GM19397 (cell line): ENCODE data around the gene TMBIM1.
A peak's percentile ranks its signal among the peaks of the same experiment; 100 is the strongest.
"Not testable (repeated sequence)": the region's sequence is repeated elsewhere in the genome, so short reads cannot be mapped to it uniquely, and the experiment has no call there.

Experiments
- ATAC-seq: cut with Tn5 transposase; IDR thresholded peaks from one replicate; pipeline ENCODE4 v1.9.1; 2021; ENCODE audit warnings: mild to moderate bottlenecking, moderate library complexity; ENCODE audit not compliant: unreplicated experiment

TMBIM1 gene

DNA sequence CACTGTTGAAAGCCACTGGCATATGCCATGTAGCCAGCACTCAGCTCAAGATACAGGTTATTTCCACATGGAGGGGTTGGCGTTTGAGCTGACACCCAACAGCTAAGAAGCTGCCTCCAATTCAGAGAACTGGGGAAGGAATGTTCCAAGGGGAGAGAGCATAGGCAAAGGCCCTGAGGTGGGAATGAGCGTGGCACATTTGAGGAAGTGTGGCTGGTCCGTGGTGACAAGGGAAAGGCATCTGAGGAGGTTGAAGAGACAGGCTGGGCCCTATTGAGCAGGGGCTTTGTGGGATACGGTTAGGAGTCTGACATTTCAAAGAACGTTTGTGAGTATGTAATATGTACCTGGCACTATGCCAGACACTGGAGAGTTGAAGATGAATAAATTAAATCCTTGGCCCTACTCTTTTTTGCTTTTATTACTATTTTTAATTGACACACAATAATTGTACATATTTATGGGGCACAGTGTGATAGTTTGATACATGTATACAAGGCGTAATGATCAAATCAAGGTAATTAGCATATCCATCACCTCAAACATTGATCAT is 27.6 kb upstream of the TMBIM1 start:
- no peak for ATAC-seq

- ATAC-seq: no peak
These were observed 25.9 kb upstream of the TMBIM1 start for GRCh38 chr2:218318241-218318640.

DNA sequence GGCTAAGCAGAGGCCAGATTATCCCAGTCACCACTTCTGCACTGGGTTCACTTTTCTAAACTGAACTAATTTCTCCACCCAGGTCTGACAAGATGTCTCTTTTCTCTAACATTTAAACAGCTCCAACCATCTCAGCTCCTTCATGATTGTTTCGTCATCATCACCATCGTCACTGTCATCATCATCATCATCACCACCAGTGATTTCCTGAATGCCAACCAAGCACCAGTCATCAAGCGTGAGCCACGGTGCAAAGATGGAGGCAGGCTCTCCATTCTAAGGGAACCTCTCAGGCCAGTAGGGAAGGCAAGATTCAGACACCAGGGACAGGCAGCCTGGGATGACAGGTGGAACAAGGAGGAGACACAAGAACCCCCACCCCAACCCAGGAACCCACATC is 25.5 kb upstream of the TMBIM1 start:
- no peak for ATAC-seq

- no peak for ATAC-seq
These were observed 25.0 kb upstream of the TMBIM1 start for GRCh38 chr2:218317303-218317630.

DNA sequence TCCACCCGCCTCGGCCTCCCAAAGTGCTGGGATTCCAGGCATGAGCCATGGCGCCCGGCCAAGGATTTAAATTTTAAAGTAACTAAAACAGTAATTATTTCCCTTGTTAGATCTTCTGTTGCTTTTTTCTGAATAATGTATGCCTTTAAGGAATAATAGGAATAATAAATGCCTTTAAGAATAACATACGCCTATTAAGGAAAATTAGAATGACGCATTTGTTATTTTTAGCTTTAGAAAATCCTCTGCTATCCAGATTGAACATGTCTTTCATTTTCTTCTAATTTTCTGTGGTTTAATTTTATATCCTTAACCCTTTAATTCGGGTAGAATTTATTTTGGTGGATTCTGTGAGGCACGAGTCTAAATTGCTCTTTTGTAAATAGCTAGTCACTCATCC is 23.1 kb upstream of the TMBIM1 start:
- no peak for ATAC-seq

DNA sequence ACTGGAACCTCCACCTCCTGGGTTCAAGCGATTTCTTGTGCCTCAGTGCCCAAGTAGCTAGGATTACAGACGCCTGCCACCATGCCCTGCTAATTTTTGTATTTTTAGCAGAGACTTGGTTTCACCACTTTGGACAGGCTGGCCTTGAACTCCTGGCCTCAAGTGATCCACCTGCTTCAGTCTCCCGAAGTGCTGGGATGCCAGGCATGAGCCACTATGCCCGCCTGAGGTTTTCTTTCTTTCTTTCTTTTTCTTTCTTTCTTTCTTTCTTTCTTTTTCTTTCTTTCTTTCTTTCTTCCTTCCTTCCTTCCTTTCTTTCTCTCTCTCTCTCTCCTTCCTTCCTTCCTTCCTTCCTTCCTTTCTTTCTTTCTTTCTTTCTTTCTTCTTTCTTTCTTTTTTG is 22.5 kb upstream of the TMBIM1 start:
- ATAC-seq: not testable (repeated sequence)

DNA sequence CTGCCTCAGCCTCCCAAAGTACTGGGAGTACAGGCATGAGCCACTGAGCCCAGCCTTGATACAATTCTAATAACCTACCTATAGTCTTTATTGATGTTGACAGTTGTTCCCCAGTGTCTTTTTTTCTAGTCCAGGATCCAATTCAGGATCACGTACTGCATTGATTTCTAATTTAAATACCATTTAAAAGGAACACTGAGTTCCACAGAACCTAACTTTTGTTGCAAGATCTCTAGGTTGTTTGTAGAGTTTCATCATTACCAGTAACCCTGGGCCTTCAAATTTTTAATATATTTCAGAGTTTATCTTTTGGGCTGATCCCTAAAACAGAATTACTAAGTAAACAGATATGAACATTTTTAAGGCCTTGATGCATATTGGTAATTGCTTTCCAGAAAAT is 21.1 kb upstream of the TMBIM1 start:
- ATAC-seq: no peak

DNA sequence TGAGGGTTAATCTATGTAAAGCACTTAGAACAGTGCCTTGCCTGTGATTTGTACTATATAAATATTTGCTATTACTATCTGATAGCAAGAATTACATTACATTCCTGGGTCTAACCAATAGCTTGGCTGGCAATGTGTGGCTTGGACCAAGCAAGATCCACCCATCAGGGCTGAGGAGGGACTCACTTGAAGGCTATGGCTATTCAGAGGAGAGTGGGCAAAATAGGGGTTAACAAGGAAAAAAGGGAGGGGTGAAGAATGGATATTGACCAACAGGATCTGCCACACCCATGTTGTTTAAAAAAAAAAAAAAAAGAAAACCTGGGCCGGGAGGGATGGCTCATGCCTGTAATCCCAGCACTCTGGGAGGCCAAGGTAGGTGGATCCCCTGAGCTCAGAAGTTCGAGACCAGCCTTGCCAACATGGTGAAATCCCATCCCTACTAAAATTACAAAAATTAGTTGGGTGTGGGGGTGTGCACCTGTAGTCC is 20.0 kb upstream of the TMBIM1 start:
- no peak for ATAC-seq

DNA sequence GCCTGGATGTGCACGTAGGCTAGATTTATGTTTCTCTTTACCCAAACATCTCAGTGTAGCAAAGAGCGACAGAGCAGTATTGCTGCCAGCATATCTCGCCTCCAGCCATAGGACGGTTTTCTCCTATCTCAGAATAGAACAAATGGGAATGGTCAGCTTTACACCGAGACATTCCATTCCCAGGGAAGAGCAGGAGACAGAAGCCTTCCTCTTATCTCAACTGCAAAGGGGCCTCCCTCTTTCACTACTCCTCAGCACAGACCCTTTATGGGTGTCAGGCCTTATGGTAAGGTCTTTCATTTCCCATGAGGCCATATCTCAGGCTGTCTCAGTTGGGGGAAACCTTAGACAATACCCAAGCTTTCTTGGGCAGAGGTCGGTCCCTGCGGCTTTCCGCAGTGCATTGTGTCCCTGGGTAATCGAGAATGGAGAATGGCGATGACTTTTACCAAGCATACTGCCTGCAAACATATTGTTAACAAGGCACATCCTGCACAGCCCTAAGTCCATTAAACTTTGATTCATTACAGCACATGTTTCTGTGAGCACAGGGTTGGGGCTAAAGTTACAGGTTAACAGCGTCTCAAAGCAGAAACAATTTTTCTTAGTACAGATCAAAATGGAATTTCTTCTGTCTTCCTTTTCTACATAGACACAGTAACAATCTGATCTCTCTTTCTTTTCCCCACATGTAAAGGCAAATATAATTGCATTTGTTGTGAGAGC is 19.4 kb upstream of the TMBIM1 start:
- not testable (repeated sequence) for ATAC-seq

- ATAC-seq: no peak
These were observed 18.7 kb upstream of the TMBIM1 start for GRCh38 chr2:218310853-218311540.

GRCh38 chr2:218307415-218308090 is 15.2 kb upstream of the TMBIM1 start:
- no peak for ATAC-seq

- ATAC-seq: no peak
These were observed 14.0 kb upstream of the TMBIM1 start for GRCh38 chr2:218306184-218306920.

GRCh38 chr2:218305383-218305782 is 13.1 kb upstream of the TMBIM1 start:
- ATAC-seq: no peak

DNA sequence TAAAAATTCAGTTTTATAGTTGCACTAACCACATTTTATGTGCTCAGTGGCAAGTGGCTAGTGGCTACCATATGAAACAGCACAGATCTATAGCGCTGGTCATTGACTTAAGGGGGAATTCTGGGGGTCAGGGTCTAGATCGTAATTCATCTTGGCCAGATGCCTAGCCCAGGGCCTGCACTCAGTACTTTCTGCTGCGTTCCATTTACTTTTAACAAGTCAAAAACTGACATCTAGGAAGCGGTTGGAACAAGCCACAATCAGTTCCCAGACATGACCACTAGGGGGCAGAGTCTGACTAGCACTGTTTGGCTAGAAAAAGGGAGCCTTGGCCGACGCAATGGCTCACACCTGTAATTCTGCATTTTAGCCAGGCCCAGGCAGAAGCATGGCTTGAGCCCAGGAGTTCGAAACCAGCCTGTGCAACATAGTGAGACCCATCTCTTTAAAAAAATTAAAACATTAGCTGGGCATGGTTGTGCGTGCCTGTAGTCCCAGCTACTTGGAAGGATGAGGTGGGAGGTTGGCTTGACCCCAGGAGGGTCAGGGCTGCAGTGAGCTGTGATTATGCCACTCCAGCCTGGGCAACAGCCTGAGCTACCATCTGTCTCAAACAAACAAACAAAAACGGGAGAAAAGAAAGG is 9.0 kb upstream of the TMBIM1 start:
- ATAC-seq: peak; percentile 64

DNA sequence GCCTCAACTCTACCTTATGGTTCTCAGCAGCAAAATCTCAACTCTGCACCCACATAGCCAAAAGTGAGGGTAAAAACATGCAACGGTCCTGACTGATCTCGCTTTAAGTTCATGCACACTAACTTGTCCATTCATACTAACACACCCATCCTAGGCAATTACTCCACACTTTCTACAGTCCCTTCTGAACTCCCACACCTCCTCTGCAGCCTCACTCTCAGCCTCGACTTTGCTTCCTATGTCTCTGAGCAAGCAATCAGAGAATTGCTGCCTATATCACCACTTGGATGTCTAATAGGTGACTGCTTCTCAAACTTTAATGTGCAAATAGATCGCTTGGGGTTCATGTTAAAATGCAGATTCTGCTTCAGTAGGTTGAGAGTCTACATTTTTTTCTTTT is 7.8 kb upstream of the TMBIM1 start:
- ATAC-seq: no peak

GRCh38 chr2:218298314-218298875 is 6.1 kb upstream of the TMBIM1 start:
- no peak for ATAC-seq

GRCh38 chr2:218296847-218297246 is 4.5 kb upstream of the TMBIM1 start:
- ATAC-seq: no peak

DNA sequence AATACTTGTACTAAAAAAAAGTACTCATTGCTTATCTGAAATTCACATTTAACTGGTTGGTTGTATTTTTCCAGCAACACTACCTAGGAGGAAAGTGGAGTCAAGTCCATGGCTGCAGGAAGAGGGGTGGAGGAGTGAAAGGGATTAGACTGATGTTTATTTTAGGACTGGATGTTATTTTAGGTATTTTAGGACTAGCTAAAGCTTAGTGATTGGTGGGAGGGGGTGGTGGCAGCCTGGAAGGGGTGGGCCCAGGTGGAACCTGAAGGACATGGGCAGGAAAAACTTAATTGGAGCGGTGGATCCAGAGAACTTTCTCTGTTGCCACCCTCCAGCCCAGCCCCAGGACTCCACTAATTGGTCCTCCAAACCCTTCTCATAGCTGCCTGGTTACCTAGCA is 3.9 kb upstream of the TMBIM1 start:
- ATAC-seq: no peak

GRCh38 chr2:218295029-218295428 is 2.7 kb upstream of the TMBIM1 start:
- no peak for ATAC-seq

GRCh38 chr2:218294430-218295022 is 2.2 kb upstream of the TMBIM1 start:
- no peak for ATAC-seq
